Activated CD4-positive, CD25-positive, alpha-beta regulatory T cell treated with anti-CD3 and anti-CD28 coated beads, Interleukin-2, amount 50 U/mL, for 72 hours (primary cell): Measurements from ENCODE around the gene CR1.
"Not testable (repeated sequence)": the region's sequence is repeated elsewhere in the genome, so short reads cannot be mapped to it uniquely, and the experiment has no call there.

Source experiments
- DNase-seq: peaks from one replicate; pipeline ENCODE4 v3.0.0; 2021

CR1 gene

DNA sequence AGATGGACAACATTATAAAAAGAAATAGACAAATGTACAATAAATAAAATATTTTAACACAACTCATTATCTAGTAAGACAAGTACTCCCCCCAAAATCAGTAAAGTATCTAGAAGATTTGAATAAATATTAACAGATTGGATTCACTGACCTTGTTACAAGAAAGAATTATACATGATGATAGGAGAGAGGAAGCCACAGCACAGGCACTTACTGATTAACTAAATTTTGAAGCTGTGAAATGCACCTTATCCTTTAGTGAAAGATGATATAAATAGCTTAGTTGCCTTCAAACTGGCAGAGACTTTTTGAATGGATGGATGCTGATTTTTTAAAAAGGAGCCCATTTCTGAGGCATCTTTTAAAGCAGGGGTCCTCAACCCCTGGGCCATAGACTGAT is 8.5 kb downstream of the CR1 start:
- no peak for DNase-seq

DNA sequence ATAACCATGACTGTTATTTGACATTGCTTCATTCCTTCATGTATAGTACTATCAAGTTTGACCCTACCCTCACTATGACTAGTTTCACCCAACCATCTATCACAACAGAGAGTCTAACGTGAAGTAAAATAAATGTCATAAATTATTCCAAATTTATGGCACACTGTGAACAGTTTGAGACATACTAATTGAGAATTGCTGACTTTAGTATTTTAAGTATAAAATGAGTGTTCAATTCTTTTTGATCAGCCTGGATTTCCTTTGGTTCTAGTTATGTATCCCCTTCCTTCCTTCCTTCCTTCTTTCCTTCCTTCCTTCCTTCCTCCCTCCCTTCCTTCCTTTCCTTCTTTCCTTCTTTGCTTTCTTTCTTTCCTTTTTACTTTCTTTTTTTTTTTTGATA is 14.5 kb downstream of the CR1 start:
- DNase-seq: no peak

DNA sequence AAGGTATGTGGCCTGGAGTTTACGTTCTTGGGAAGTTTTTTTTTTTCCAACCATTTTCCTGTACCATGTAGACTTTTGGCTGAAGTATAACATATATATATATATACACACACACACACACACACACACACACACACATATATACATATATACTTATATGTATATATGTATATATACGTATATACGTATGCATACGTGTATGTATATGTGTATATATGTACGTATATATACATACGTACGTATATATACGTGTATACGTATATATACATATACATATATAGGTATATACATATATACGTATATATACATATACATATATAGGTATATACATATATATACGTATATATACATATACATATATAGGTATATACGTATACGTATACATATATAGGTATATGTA is 18.9 kb downstream of the CR1 start:
- DNase-seq: no peak

DNA sequence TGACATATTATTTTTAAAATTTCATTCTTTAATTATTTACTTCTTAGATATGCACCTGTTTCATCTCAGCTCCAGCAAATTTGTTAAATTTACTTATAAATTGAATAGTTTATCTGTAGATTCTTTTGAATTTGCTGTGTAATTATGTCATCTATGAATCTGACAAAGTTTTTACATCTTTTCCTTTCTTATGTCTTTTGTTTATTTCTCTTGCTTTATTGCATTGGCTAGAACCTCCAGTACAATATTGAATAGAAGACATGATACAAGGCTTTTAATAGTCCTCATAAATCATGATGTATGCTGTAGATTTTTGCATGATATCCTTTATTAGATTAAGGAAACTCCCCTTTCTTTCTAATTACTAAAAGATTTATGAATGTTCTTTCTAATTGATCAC is 20.8 kb downstream of the CR1 start:
- no peak for DNase-seq

DNA sequence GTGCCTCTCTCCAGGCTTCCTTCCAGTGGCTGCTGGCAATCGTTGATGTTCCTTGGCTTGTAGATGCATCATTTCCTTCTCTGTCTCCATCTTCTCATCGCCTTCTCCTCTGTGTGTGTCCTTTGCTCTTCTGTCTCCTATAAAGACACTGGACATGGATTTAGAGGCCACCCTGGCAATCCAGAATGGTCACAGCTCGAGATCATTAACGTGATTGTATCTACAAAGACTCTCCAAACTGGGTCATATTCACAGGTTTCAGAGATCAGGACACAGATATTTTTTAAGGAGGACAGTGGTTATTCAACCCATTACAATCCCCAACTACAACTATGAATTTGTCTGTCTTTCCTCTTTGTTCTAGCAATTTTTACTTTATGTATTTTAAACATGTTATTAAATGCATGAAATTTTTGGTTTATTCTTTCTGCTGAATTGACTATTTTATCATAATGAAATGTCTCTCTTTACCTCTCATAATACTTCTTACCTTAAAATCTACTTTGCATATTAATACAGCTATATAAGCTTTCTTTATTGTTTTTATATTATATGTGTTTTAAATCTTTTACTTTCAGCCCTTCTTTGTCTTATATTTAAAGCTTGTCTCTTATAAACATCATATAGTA is 22.8 kb downstream of the CR1 start:
- no peak for DNase-seq

DNA sequence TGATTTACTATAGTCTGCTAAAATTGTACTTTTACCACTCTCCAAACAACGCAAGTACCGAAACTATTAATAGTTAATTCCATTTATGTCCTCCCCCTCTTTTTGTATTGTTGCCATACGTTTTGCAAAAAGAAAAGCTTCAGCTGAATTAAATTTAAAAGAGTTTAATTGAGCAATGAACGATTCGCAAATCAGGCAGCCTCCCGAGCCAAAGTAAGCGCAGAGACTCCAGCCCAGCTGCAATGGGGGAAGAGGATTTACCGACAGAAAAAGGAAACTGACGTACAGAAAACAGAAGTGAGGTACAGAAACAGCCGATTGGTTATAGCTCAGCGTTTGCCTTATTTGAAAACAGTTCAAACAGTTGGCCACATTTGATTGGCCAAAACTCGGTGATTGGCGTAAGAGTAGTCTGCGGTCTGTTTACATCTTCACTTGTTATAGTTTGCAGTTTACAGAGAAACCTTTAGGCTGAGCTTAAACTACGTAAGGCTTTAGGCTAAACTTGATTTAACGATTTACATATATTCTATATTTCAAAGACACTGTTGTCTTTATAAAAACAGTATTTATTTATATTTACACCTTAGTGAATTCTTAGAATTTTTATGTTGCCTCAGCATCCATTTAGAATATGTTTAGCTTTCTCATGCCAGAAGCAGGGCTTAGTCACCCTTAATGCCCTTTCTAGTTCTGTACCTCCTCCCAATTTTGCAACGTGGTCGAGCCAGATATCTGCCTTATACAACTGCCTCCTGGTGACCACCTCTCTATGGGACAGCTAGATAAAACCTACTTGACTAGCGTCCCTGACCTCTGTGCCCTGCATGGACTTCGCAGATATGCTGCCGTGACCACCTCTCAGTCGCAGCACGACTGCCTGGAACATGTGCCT is 23.8 kb downstream of the CR1 start:
- DNase-seq: no peak

DNA sequence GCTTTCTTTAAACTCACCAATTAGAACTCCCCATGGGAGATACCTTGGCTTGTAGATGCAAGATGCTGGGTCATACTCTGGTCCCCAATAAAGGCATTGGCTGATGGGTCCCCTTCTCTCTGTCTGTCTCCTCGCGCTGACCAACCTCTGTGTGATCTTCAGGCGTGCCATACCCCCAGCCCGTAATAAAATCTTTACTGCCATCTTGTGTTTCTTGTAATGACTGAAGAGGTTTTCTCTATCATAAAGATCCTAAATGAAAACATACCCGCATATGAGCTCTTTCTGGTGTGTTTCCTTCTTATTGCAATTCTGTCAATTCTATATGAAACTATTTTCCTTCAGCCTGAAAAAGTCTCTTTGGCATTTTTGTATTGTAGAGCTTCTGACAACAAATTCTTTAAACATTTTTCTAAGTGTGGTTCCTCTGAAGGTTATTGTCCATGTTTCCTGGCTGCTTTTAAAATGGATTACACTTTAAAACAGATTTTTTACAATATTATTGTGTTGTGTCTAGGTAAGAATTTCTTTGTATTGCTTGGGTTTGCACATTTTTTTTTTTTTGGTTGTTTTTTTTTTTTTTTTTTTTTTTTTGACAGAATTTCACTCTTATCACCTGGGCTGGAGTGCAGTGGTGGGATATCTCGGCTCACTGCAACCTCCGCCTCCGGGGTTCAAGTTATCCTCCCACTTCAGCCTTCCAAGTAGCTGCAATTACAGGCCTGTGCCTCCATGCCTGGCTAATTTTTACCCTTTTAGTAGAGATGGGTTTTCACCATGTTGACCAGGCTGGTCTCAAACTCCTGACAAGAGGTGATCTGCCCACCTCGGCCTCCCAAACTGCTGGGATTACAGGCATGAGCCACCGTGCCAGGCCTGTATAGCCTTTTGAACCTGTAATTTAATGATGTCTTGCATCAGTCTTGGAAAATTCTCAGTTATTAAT is 24.7 kb downstream of the CR1 start:
- DNase-seq: not testable (repeated sequence)

DNA sequence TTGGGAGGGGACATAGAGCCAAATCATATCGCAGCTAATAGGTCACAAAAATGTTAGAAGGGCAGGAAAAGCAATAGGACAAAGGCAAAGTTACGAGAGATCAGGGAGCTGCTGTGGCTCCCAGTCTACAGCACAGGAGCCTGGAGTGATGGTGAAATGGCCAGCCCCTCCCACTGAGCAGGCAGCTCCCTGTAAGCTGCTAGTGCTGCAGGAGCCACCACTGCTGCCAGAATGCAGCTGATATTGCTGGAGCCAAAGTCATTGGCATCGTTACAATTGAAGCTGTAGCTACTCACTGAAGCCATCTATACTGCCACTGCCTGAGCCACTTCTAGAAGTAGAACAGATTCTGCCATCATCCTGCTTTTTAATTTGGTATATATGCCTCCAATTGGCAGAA is 29.3 kb downstream of the CR1 start:
- DNase-seq: not testable (repeated sequence)

DNA sequence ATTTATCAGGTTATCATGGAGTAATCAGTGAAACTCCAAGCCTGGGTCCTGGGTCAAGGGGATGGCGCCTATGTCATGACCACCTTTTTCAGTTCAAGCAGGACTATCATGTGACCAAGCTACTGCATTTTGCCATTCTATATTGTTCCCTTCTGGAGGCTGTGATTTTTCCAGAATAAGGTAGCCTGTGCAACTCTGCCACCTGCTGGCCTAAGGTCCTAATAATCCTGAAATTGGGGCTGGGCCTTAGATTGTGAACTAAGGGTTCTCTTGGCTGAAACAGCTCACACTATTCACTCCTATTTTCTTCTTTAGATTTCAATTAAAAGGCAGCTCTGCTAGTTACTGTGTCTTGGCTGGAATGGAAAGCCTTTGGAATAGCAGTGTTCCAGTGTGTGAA is 32.4 kb downstream of the CR1 start:
- DNase-seq: not testable (repeated sequence)

DNA sequence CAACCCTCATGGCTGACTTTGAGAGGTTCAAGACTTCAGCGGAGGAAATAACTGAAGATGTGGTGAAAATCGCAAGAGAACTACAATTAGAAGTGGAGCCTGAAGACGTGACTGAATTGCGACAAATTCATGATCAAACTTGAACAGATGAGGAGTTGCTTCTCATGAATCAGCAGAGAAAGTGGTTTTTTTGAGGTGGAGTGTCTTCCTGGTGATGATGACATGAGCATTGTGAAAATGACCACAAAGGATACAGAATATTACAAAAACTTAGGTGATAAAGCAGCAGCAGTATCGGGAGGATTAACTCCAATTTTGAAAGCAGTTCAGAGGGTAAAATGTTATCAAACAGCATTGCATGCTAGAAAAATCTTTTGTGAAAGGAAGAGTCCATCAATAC is 40.3 kb downstream of the CR1 start:
- DNase-seq: not testable (repeated sequence)

DNA sequence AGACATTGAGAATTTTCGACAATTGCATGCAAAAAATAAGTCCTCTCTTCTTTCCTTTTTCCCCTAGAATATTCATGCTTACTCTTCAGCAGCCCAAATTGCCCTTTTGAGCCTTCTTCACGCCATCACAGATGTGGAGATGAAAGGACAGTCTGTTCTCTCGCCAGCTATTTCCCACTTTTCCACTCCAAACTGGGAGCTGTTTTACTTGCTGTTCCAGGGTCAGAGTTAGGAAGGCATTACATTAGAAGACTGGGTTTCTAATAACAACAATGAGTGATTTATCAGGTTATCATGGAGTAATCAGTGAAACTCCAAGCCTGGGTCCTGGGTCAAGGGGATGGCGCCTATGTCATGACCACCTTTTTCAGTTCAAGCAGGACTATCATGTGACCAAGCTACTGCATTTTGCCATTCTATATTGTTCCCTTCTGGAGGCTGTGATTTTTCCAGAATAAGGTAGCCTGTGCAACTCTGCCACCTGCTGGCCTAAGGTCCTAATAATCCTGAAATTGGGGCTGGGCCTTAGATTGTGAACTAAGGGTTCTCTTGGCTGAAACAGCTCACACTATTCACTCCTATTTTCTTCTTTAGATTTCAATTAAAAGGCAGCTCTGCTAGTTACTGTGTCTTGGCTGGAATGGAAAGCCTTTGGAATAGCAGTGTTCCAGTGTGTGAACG is 50.9 kb downstream of the CR1 start:
- not testable (repeated sequence) for DNase-seq

DNA sequence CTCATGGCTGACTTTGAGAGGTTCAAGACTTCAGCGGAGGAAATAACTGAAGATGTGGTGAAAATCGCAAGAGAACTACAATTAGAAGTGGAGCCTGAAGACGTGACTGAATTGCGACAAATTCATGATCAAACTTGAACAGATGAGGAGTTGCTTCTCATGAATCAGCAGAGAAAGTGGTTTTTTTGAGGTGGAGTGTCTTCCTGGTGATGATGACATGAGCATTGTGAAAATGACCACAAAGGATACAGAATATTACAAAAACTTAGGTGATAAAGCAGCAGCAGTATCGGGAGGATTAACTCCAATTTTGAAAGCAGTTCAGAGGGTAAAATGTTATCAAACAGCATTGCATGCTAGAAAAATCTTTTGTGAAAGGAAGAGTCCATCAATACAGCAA is 58.9 kb downstream of the CR1 start:
- not testable (repeated sequence) for DNase-seq

DNA sequence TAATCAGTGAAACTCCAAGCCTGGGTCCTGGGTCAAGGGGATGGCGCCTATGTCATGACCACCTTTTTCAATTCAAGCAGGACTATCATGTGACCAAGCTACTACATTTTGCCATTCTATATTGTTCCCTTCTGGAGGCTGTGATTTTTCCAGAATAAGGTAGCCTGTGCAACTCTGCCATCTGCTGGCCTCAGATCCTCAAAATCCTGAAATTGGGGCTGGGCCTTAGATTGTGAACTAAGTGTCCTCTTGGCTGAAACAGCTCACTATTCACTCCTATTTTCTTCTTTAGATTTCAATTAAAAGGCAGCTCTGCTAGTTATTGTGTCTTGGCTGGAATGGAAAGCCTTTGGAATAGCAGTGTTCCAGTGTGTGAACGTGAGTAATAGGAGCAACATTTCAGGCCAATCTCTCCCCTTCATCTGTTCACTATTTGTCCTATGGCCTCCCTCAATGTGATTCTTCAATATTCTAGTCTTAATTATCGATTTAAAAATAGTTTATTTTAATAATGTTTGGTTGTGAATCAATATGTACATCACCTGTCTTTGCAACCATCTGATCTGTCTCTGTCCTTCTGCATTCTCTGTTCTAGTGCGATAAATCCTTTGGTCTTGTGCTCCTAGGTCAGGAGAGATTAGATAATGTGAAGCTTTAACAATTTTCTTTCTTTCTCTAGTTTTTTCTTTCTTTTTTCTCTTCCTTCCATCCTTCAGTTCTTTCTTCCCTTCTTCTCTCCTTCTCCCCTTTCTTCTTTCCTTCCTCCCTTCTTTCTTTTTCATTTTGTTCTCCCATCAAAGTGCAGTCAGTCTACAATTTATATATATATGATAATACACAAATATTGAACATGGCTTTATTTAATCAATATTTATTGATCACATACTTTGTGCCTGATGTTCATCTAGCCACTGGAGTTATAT is 69.8 kb downstream of the CR1 start:
- no peak for DNase-seq

DNA sequence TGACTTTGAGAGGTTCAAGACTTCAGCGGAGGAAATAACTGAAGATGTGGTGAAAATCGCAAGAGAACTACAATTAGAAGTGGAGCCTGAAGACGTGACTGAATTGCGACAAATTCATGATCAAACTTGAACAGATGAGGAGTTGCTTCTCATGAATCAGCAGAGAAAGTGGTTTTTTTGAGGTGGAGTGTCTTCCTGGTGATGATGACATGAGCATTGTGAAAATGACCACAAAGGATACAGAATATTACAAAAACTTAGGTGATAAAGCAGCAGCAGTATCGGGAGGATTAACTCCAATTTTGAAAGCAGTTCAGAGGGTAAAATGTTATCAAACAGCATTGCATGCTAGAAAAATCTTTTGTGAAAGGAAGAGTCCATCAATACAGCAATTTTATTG is 76.0 kb downstream of the CR1 start:
- not testable (repeated sequence) for DNase-seq

DNA sequence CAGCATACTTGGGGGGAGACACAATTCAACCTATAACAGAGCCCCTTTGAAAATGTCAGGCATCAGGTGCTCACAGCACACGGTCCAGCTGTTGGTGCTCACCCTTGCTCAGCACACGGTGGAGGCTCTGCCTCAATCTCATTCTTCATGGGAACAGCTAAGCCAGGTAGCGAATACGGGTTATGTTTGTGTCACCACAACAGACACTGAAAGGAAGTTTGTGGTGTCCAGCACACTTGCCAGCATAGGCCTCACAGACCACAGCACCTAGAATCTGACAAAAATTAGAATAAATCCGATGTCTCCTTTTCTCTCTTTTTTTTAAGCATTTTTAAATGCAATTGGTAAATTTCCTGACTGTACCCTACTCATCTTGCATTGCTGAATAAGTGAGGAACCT is 77.1 kb downstream of the CR1 start:
- DNase-seq: not testable (repeated sequence)

DNA sequence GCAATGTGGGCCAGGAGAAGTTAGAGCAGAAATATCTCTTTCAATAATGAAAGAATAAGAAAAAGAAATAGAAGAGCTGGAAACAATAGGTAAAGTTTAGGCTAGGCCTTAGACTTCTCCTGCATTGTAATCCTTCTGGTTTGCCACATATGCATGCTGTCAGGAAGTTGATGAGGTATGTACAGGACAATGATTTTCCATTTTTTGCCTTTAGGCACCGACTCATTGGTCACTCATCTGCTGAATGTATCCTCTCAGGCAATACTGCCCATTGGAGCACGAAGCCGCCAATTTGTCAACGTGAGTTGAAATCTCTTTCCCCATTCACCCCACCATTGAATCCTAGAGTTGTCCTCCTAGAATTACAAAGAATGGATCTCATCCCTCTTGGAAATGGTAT is 79.4 kb downstream of the CR1 start:
- DNase-seq: not testable (repeated sequence)

DNA sequence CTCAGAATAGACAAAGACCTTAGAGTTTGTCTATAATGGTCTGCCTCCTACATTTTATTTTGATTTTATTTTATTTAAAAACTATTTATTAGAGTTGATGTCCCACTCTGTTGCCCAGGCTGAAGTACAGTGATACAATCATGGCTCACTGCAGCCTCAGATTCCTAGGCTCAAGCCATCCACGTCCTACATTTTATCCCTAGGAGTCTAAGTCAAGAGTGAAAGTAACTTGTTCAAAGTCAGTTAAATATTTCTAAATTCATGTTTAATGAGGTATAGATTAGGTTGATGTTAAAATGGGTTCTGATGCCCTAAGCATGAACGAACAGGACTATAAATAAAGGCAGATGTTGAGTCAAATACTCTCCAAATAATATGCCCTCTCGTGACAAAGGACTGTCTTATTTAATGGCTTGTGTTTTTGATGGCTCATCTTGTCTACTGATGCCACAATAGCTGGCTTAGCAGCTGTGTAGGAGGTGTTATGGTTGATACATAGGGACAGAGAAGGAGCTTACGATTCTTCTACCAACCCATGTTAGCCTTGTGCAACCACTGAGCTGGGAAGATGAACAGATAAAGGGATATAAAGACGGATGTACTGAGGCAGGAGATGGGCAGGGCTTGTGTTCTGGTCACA is 83.0 kb downstream of the CR1 start:
- DNase-seq: no peak

DNA sequence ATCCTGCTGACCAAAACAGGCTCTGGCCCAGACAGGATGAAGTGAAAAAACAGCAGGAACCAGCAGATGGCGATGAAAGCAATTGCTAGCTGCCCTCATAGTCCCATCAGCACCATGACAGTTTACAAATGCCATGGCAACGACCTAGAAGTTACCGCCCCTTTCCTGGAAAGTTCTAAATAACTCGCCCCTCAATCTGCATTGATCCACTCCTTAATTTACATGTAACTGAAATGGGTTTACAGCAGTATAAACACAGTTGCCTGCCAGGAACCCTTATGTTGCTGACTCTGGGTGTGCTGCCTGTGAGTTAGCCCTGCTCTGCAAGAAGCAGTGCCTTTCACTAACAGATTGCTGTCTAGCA is 83.5 kb downstream of the CR1 start:
- DNase-seq: peak; percentile 31

DNA sequence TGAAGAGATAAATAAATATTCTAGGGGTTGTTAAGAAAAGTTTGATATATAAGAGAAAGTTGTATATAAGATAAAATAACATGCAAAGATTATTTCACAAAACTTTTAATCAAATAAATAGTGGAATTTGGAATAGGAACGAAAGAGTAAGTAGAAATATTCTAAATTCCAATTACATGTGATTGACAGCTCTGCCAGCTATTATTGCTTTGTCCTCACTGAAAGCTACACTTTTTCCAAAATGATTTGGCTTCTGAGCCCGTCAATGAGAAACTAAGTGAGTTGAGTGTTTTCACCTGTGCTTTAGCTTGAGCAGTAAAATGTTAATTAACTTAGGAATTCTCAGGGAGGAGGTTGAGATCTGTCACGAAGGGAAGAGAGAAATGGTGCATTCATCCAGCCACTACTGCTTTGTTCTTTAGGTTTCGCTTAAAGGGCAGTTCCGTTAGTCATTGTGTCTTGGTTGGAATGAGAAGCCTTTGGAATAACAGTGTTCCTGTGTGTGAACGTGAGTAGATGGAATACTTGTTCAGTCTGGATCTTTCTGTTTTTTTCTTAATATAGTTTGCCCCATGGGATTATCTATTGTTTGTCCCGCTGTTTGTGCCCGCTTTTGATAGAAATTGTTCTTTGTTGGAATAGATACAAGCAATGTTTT is 85.7 kb downstream of the CR1 start:
- DNase-seq: no peak

DNA sequence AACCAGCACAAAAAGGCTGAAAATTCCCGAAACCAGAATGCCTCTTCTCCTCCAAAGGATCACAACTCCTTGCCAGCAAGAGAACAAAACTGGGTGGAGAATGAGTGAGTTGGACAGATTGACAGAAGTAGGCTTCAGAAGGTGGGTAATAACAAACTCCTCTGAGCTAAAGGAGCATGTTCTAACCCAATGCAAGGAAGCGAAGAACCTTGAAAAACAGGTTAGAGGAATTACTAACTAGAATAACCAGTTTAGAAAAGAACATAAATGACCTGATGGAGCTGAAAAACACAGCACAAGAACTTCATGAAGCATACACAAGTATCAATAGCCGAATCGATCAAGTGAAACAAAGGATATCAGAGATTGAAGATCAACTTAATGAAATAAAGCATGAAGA is 93.5 kb downstream of the CR1 start:
- not testable (repeated sequence) for DNase-seq

DNA sequence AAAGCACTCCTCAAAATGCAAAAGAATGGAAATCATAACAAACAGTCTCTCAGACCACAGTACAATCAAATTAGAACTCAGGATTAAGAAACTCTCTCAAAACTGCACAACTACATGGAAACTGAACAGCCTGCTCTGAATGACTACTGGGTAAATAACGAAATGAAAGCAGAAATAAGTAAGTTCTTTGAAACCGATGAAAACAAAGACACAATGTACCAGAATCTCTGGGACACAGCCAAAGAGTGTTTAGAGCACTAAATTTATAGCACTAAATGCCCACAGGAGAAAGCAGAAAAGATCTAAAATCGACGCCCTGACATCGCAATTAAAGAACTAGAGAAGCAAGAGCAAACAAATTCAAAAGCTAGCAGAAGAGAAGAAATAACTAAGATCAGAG is 95.2 kb downstream of the CR1 start:
- DNase-seq: not testable (repeated sequence)
